Measurements from ENCODE around the gene PRRG1.
"Not testable (repeated sequence)": the region's sequence is repeated elsewhere in the genome, so short reads cannot be mapped to it uniquely, and the experiment has no call there.

DNA sequence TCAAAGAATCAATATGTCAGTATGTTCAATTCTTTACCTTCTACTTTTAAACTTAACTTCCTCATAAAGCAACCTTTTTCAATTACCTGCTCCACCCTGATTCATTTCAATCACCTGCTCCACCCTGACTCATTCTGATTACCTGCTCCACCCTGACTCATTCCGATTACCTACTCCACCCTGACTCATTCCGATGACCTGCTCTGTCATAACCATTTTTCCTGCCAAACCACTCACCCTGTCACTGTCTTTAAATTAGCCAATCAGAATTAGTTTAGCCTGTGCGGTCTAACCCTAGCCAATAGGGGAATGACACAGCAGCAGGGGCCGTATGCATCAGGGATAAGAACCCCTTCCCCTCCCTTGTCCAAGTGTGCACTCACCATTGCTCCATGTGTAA, 135.2 kb downstream of the PRRG1 start:
- not testable (repeated sequence) for TF ChIP-seq POLR2AphosphoS5 (IDR thresholded peaks at IDR 0.05; ENCODE audit: low read depth, low read length); RFX5 (IDR thresholded peaks at IDR 0.05; ENCODE audit: low read length); TAF1 (IDR thresholded peaks at IDR 0.05; ENCODE audit: borderline replicate concordance, low read depth, low read length); RCOR1 (IDR thresholded peaks at IDR 0.05; ENCODE audit: low read length); ELF1 (IDR thresholded peaks at IDR 0.05); GABPA (IDR thresholded peaks at IDR 0.05; ENCODE audit: low read depth)
- TF ChIP-seq, protein P1, sequence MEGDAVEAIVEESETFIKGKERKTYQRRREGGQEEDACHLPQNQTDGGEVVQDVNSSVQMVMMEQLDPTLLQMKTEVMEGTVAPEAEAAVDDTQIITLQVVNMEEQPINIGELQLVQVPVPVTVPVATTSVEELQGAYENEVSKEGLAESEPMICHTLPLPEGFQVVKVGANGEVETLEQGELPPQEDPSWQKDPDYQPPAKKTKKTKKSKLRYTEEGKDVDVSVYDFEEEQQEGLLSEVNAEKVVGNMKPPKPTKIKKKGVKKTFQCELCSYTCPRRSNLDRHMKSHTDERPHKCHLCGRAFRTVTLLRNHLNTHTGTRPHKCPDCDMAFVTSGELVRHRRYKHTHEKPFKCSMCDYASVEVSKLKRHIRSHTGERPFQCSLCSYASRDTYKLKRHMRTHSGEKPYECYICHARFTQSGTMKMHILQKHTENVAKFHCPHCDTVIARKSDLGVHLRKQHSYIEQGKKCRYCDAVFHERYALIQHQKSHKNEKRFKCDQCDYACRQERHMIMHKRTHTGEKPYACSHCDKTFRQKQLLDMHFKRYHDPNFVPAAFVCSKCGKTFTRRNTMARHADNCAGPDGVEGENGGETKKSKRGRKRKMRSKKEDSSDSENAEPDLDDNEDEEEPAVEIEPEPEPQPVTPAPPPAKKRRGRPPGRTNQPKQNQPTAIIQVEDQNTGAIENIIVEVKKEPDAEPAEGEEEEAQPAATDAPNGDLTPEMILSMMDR (IDR thresholded peaks at IDR 0.05): not testable (repeated sequence)
- TF ChIP-seq, protein P2, sequence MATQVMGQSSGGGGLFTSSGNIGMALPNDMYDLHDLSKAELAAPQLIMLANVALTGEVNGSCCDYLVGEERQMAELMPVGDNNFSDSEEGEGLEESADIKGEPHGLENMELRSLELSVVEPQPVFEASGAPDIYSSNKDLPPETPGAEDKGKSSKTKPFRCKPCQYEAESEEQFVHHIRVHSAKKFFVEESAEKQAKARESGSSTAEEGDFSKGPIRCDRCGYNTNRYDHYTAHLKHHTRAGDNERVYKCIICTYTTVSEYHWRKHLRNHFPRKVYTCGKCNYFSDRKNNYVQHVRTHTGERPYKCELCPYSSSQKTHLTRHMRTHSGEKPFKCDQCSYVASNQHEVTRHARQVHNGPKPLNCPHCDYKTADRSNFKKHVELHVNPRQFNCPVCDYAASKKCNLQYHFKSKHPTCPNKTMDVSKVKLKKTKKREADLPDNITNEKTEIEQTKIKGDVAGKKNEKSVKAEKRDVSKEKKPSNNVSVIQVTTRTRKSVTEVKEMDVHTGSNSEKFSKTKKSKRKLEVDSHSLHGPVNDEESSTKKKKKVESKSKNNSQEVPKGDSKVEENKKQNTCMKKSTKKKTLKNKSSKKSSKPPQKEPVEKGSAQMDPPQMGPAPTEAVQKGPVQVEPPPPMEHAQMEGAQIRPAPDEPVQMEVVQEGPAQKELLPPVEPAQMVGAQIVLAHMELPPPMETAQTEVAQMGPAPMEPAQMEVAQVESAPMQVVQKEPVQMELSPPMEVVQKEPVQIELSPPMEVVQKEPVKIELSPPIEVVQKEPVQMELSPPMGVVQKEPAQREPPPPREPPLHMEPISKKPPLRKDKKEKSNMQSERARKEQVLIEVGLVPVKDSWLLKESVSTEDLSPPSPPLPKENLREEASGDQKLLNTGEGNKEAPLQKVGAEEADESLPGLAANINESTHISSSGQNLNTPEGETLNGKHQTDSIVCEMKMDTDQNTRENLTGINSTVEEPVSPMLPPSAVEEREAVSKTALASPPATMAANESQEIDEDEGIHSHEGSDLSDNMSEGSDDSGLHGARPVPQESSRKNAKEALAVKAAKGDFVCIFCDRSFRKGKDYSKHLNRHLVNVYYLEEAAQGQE (IDR thresholded peaks at IDR 0.05; ENCODE audit: low read depth, low read length): not testable (repeated sequence)
